Nephron progenitor cell (in vitro differentiated cells): ENCODE results near the gene DLAT.

Experiments used
- DNase-seq: peaks from one replicate; pipeline ENCODE4 v3.0.0; 2021
- H3K27ac Mint-ChIP-seq: 2 replicates; pipeline ENCODE4 v1.8.0; 2021; ENCODE audit warnings: mild to moderate bottlenecking, moderate library complexity, mixed read lengths
- H3K27me3 Mint-ChIP-seq: 2 replicates; pipeline ENCODE4 v1.8.0; 2021; ENCODE audit warnings: mild to moderate bottlenecking, low read depth, mixed read lengths; ENCODE audit not compliant: poor library complexity
- H3K36me3 Mint-ChIP-seq: 2 replicates; pipeline ENCODE4 v1.8.0; 2021; ENCODE audit warnings: low read depth, mixed read lengths
- H3K4me1 Mint-ChIP-seq: 2 replicates; pipeline ENCODE4 v1.8.0; 2021; ENCODE audit warnings: mixed read lengths
- H3K4me3 Mint-ChIP-seq: 2 replicates; pipeline ENCODE4 v1.8.0; 2021; ENCODE audit warnings: mild to moderate bottlenecking, moderate library complexity, mixed read lengths
- H3K9me3 Mint-ChIP-seq: 2 replicates; pipeline ENCODE4 v1.8.0; 2021; ENCODE audit warnings: mild to moderate bottlenecking, moderate library complexity, mixed read lengths
- CTCF ChIP-seq: fragments of 200-600 bp; sonication (generic); IDR thresholded peaks from 2 replicates; pipeline ENCODE4 v1.5.0; 2021; ENCODE audit warnings: antibody characterized with exemption

Gene DLAT

GRCh38 chr11:112050721-112051120, 25.5 kb downstream of the DLAT start:
- Mint-ChIP-seq H3K4me1 (no peaks in the 10 kb centered on the region), H3K9me3 (peaks cover 29% of the 10 kb centered on the region), H3K4me3 (no peak overlapping the region), H3K27ac (no peak overlapping the region), H3K36me3 (peaks cover 90% of the 10 kb centered on the region), H3K27me3 (peaks cover 3% of the 10 kb centered on the region)
- DNase-seq, result no peak
- no peak for TF ChIP-seq CTCF

GRCh38 chr11:112051768-112052167, 26.6 kb downstream of the DLAT start:
- Mint-ChIP-seq H3K4me1 (no peaks in the 10 kb centered on the region), H3K36me3 (peaks cover 85% of the 10 kb centered on the region), H3K9me3 (peaks cover 19% of the 10 kb centered on the region), H3K27ac (no peak overlapping the region), H3K4me3 (no peak overlapping the region), H3K27me3 (peaks cover 3% of the 10 kb centered on the region)
- TF ChIP-seq CTCF, result no peak
- DNase-seq, result no peak

- no peaks in the 10 kb centered on the region for H3K9me3 Mint-ChIP-seq
- H3K36me3 Mint-ChIP-seq, result peaks cover 63% of the 10 kb centered on the region
- TF ChIP-seq CTCF, result no peak
- no peak for DNase-seq
- H3K4me1 Mint-ChIP-seq, result no peaks in the 10 kb centered on the region
- H3K4me3 Mint-ChIP-seq, result no peak overlapping the region
- peak overlapping the region; percentile 31 for H3K27ac Mint-ChIP-seq
- H3K27me3 Mint-ChIP-seq, result no peaks in the 10 kb centered on the region
Measured at GRCh38 chr11:112057170-112057569, 32.0 kb downstream of the DLAT start.

- H3K36me3 Mint-ChIP-seq, result peaks cover 66% of the 10 kb centered on the region
- no peak for TF ChIP-seq CTCF
- DNase-seq, result no peak
- no peak overlapping the region for H3K27ac Mint-ChIP-seq
- no peaks in the 10 kb centered on the region for H3K9me3 Mint-ChIP-seq
- no peak overlapping the region for H3K4me3 Mint-ChIP-seq
- no peaks in the 10 kb centered on the region for H3K27me3 Mint-ChIP-seq
- H3K4me1 Mint-ChIP-seq, result no peaks in the 10 kb centered on the region
Measured at GRCh38 chr11:112058103-112058502, 32.9 kb downstream of the DLAT start.

- DNase-seq, result no peak
- Mint-ChIP-seq H3K9me3 (no peaks in the 10 kb centered on the region), H3K27ac (no peak overlapping the region), H3K4me1 (no peaks in the 10 kb centered on the region), H3K4me3 (no peak overlapping the region), H3K36me3 (peaks cover 38% of the 10 kb centered on the region), H3K27me3 (no peaks in the 10 kb centered on the region)
- TF ChIP-seq CTCF, result no peak
Measured at GRCh38 chr11:112062923-112063322, 37.7 kb downstream of the DLAT start.

- H3K9me3 Mint-ChIP-seq, result no peaks in the 10 kb centered on the region
- peak; percentile 71 for DNase-seq
- H3K27ac Mint-ChIP-seq, result peak within 1 kb of the TSS; percentile 100
- no peak for TF ChIP-seq CTCF
- peak within 1 kb of the TSS; percentile 96 for H3K4me3 Mint-ChIP-seq
- peaks cover 29% of the 10 kb centered on the region for H3K4me1 Mint-ChIP-seq
- H3K27me3 Mint-ChIP-seq, result peaks cover 4% of the 10 kb centered on the region
- peaks cover 20% of the 10 kb centered on the region for H3K36me3 Mint-ChIP-seq
Measured at GRCh38 chr11:112073941-112074811, 49.0 kb downstream of the DLAT start, which contains the start of the genes NKAPD1 and PIH1D2. Gene NKAPD1, plus strand, starts transcription at chr11:112074299. Its CDS starts 1,276 bp downstream, at chr11:112075575. Gene PIH1D2, minus strand, starts transcription at chr11:112074017. Its CDS starts 843 bp downstream, at chr11:112073174.
